HEK293T (cell line): Measurements from ENCODE around the gene NAIF1.

Source experiments
- CTCF ChIA-PET: fragments of 350-600 bp; formaldehyde crosslinking; extraction: SDS; loops from one replicate; lab custom pipeline; 2021; ENCODE audit warnings: antibody characterized with exemption, inconsistent platforms; lab: Yijun Ruan, JAX
- POLR2A ChIA-PET: fragments of 350-600 bp; formaldehyde crosslinking; extraction: SDS; loops from one replicate; lab custom pipeline; 2020; ENCODE audit warnings: antibody characterized with exemption, inconsistent platforms; lab: Yijun Ruan, JAX
- DNase-seq: peaks from one replicate; pipeline ENCODE4 v3.0.0; 2012; ENCODE audit warnings: mixed read lengths; ENCODE audit errors: extremely low spot score
- ARNT ChIP-seq: fragments of 450-650 bp; IDR thresholded peaks from 2 replicates; pipeline ENCODE4 v1.6.1; 2017; ENCODE audit warnings: mild to moderate bottlenecking
- BHLHE40 ChIP-seq: fragments of 450-650 bp; IDR thresholded peaks from 2 replicates; pipeline ENCODE4 v1.6.1; 2016; ENCODE audit warnings: mild to moderate bottlenecking, moderate library complexity, borderline replicate concordance
- CTBP1 ChIP-seq: fragments of 450-650 bp; IDR thresholded peaks from 2 replicates; pipeline ENCODE4 v1.6.1; 2016; ENCODE audit warnings: borderline replicate concordance
- ELF4 ChIP-seq: fragments of 450-650 bp; IDR thresholded peaks from 2 replicates; pipeline ENCODE4 v1.6.1; 2017; ENCODE audit warnings: antibody characterized with exemption
- FOXA1 ChIP-seq: fragments of 450-650 bp; IDR thresholded peaks from 2 replicates; pipeline ENCODE4 v1.6.1; 2016; ENCODE audit warnings: mild to moderate bottlenecking
- FOXK2 ChIP-seq: fragments of 450-650 bp; IDR thresholded peaks from 2 replicates; pipeline ENCODE4 v1.6.1; 2016; ENCODE audit warnings: mild to moderate bottlenecking
- FOXM1 ChIP-seq: fragments of 450-650 bp; IDR thresholded peaks from 2 replicates; pipeline ENCODE4 v1.6.1; 2017; ENCODE audit warnings: mild to moderate bottlenecking, borderline replicate concordance
- HDGF ChIP-seq: fragments of 450-650 bp; IDR thresholded peaks from 2 replicates; pipeline ENCODE4 v1.6.1; 2017; ENCODE audit warnings: antibody characterized with exemption, borderline replicate concordance
- L3MBTL2 ChIP-seq: fragments of 450-650 bp; conservative IDR thresholded peaks from 2 replicates; pipeline ENCODE4 v1.6.1; 2016; ENCODE audit warnings: mild to moderate bottlenecking
- LEF1 ChIP-seq: fragments of 450-650 bp; IDR thresholded peaks from 2 replicates; pipeline ENCODE4 v1.6.1; 2017; ENCODE audit warnings: mild to moderate bottlenecking, borderline replicate concordance
- NFRKB ChIP-seq: fragments of 450-650 bp; IDR thresholded peaks from 2 replicates; pipeline ENCODE4 v1.6.1; 2016; ENCODE audit warnings: mild to moderate bottlenecking, moderate library complexity
- PKNOX1 ChIP-seq: fragments of 450-650 bp; IDR thresholded peaks from 2 replicates; pipeline ENCODE4 v1.6.1; 2016
- SP1 ChIP-seq: fragments of 450-650 bp; IDR thresholded peaks from 2 replicates; pipeline ENCODE4 v1.6.1; 2017
- SUZ12 ChIP-seq: fragments of 450-650 bp; IDR thresholded peaks from 2 replicates; pipeline ENCODE4 v1.6.1; 2016; ENCODE audit warnings: mild to moderate bottlenecking
- TARDBP ChIP-seq: fragments of 450-650 bp; IDR thresholded peaks from 2 replicates; pipeline ENCODE4 v1.6.1; 2016
- ZNF384 ChIP-seq: fragments of 450-650 bp; IDR thresholded peaks from 2 replicates; pipeline ENCODE4 v1.6.1; 2016

NAIF1 gene

GRCh38 chr9:128081056-128081455 is 13.9 kb upstream of the NAIF1 start:
- ChIA-PET POLR2A (no interaction called here), CTCF (no interaction called here)
- DNase-seq = no peak
- TF ChIP-seq ARNT = no peak
- TF ChIP-seq FOXA1 = no peak
- no peak for TF ChIP-seq NFRKB
- TF ChIP-seq SP1 = no peak
- TF ChIP-seq CTBP1 = no peak
- TF ChIP-seq BHLHE40 = no peak
- no peak for TF ChIP-seq ZNF384
- no peak for TF ChIP-seq FOXM1
- no peak for TF ChIP-seq TARDBP
- no peak for TF ChIP-seq L3MBTL2
- no peak for TF ChIP-seq SUZ12

DNA sequence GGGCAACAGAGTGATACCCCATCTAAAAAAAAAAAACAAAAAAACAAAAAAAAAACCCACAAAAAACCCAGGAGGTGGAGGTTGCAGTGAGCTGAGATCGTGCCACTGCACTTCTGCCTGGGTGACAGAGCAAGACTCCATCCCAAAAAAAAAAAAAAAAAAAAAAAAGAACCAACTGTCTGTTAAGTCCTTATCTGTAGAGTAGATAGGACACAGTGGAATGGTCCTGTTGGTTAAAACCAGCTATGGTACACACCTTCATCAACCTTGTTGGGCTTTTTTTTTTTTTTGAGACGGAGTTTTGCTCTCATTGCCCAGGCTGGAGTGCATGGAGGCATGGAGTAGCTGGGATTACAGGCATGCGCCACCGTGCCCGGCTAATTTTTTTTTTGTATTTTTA is 13.1 kb upstream of the NAIF1 start:
- POLR2A ChIA-PET = interaction anchor here (1.9 kb wide), 1 partner anchor 13 kb away, joined by 5 read pairs; no protein-coding TSS in a partner anchor
- DNase-seq = no peak
- TF ChIP-seq ZNF384 = no peak
- no peak for TF ChIP-seq TARDBP
- CTCF ChIA-PET = interaction anchor here (0.6 kb wide), 2 partner anchors 21 to 110 kb away, joined by 3 to 5 read pairs; no protein-coding TSS in a partner anchor

- no peak for DNase-seq
Observed at GRCh38 chr9:128078504-128079434, 11.6 kb upstream of the NAIF1 start.

DNA sequence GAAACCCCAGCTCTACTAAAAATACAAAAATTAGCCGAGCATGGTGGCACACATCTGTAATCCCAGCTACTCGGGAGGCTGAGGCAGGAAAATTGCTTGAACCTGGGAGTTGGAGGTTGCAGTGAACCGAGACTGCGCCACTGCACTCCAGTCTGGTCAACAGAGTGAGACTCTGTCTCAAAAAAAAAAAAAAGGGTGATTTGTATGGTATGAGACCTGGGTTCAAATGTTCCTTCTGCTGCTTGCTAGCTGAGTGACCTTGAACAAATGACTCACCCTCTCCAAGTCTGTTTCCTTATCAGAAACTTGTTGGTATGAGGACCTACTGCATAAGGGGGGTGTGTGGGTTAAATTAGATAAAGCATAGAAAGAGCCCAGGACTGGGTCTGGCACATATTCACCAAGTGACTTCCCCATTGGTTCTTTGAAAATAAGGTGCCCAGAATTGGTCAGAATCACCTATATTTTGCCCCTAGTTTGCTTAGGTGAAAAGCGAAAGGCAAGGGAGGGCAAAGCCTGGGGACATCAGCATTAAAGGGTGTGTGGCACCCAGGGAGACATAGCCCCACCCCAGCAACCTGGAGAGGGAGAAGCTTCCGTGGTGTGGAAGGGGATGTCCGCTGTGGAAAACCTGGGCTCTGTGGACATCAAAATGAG is 10.9 kb upstream of the NAIF1 start:
- POLR2A ChIA-PET = interaction anchor here (1.6 to 1.9 kb wide), 2 partner anchors 15 to 20 kb away, joined by 4 to 5 read pairs; no protein-coding TSS in a partner anchor
- no peak for TF ChIP-seq PKNOX1
- TF ChIP-seq ELF4 = no peak
- no peak for TF ChIP-seq SUZ12
- TF ChIP-seq HDGF = no peak
- TF ChIP-seq BHLHE40 = no peak
- no peak for TF ChIP-seq L3MBTL2
- TF ChIP-seq NFRKB = no peak
- TF ChIP-seq FOXM1 = no peak
- no peak for TF ChIP-seq FOXK2
- TF ChIP-seq FOXA1 = no peak
- TF ChIP-seq ZNF384 = no peak
- no peak for TF ChIP-seq ARNT
- no peak for TF ChIP-seq TARDBP
- no peak for TF ChIP-seq SP1
- DNase-seq = no peak
- CTCF ChIA-PET = interaction anchor here (0.9 to 1.5 kb wide), 3 partner anchors 39 to 134 kb away, joined by 3 to 5 read pairs (median 3); no protein-coding TSS in a partner anchor

More at GRCh38 chr9:128078504-128079434, 11.6 kb upstream of the NAIF1 start:
- TF ChIP-seq ELF4 = no peak
- no peak for TF ChIP-seq TARDBP
- TF ChIP-seq SP1 = no peak
- TF ChIP-seq FOXA1 = no peak
- no peak for TF ChIP-seq ARNT
- no peak for TF ChIP-seq L3MBTL2
- TF ChIP-seq CTBP1 = no peak
- ChIA-PET CTCF (interaction anchor here (0.9 to 1.5 kb wide), 4 partner anchors 39 to 136 kb away, joined by 3 to 5 read pairs (median 4); no protein-coding TSS in a partner anchor), POLR2A (interaction anchor here (1.0 to 1.9 kb wide), 3 partner anchors 11 to 19 kb away, joined by 3 to 5 read pairs (median 4); partner anchors contain the start of gene NAIF1)

DNA sequence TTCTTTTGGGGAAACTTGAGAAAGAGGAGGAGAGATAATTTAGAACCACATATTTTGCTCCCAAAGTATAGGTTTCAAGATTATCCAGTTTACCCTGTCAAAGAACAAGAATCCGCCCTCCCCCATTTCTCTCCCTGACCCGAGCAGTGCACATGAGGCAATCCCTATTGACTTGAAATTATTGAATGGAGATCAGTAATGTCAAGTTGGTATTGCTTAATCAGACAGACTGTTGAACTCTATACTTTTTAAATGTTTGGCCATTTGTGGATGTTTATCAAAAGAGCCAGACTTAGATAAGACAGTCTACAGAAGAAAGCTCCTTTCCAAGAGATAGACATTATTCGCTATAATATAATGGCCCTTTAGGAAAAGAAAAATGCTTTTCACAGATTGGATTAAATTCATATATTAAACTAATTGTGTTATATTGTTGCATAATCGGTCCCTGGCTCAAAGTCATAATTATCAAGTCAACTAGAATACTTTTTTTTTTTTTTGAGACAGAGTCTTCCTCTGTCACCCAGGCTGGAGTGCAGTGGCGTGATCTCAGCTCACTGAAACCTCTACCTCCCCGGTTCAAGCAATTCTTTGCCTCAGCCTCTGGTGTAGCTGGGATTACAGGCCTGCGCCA is 6.2 kb upstream of the NAIF1 start:
- TF ChIP-seq FOXK2 (no peak), SP1 (no peak), LEF1 (no peak), BHLHE40 (no peak), ZNF384 (no peak), SUZ12 (no peak), L3MBTL2 (no peak), PKNOX1 (no peak), FOXM1 (no peak), ELF4 (no peak), ARNT (no peak), CTBP1 (no peak), FOXA1 (no peak), NFRKB (no peak), HDGF (no peak), TARDBP (no peak)
- ChIA-PET POLR2A (interaction anchor here (0.7 kb wide), 1 partner anchor 9 kb away, joined by 3 read pairs; no protein-coding TSS in a partner anchor), CTCF (interaction anchor here (1.1 kb wide), 1 partner anchor 45 kb away, joined by 3 read pairs; no protein-coding TSS in a partner anchor)
- no peak for DNase-seq
